GM23338 (cell line): Measurements from ENCODE around the gene LNX1.

ENCODE experiments used
- CREB1 ChIP-seq: fragments of 250-450 bp; sonication (Bioruptor Pico); IDR thresholded peaks from 2 replicates; pipeline ENCODE4 v1.5.0; 2020; ENCODE audit warnings: low read depth, mild to moderate bottlenecking, moderate library complexity
- CTCF ChIP-seq, 2 experiments: fragments of 200-600 bp in 1 of 2; sonication (generic) in 1 of 2; conservative IDR thresholded peaks; 2 replicates each; pipeline versions ENCODE4 v1.5.1 to v1.6.1; 2016 to 2017; ENCODE audit warnings: antibody characterized with exemption in 2 of 2, low read depth in 2 of 2, mild to moderate bottlenecking in 2 of 2, moderate library complexity in 1 of 2
- ETS1 ChIP-seq: IDR thresholded peaks from 2 replicates; pipeline ENCODE4 v1.6.1; 2016; ENCODE audit warnings: antibody characterized with exemption
- EZH2 ChIP-seq: fragments of 200-600 bp; sonication (generic); IDR thresholded peaks from one replicate; pipeline ENCODE4 v1.8.0; 2017; ENCODE audit warnings: antibody characterized with exemption, mild to moderate bottlenecking, low read depth; ENCODE audit not compliant: unreplicated experiment
- EZH2phosphoT487 ChIP-seq: fragments of 200-600 bp; sonication (generic); IDR thresholded peaks from one replicate; pipeline ENCODE4 v1.8.1; 2018; ENCODE audit warnings: antibody characterized with exemption; ENCODE audit not compliant: unreplicated experiment
- JUNB ChIP-seq: IDR thresholded peaks from one replicate; pipeline ENCODE4 v1.6.1; 2016; ENCODE audit warnings: antibody characterized with exemption; ENCODE audit not compliant: unreplicated experiment
- NANOG ChIP-seq: IDR thresholded peaks from 2 replicates; pipeline ENCODE4 v1.6.1; 2016; ENCODE audit warnings: antibody characterized with exemption, borderline replicate concordance
- POLR2AphosphoS5 ChIP-seq: IDR thresholded peaks from 2 replicates; pipeline ENCODE4 v1.6.1; 2016; ENCODE audit warnings: antibody characterized with exemption, low read depth
- REST ChIP-seq: IDR thresholded peaks from one replicate; pipeline ENCODE4 v1.6.1; 2018; ENCODE audit warnings: antibody characterized with exemption; ENCODE audit not compliant: unreplicated experiment
- ZNF114 ChIP-seq: fragments of 250-450 bp; sonication (Bioruptor Pico); IDR thresholded peaks from 2 replicates; pipeline ENCODE4 v1.5.0; 2020; ENCODE audit warnings: mild to moderate bottlenecking, moderate library complexity
- ZNF462 ChIP-seq: fragments of 250-450 bp; sonication (Bioruptor Pico); IDR thresholded peaks from 2 replicates; pipeline ENCODE4 v1.5.0; 2020; ENCODE audit warnings: mild to moderate bottlenecking, moderate library complexity

- TF ChIP-seq CTCF (conservative IDR thresholded peaks at IDR 0.05; ENCODE audit: low read depth in 2 of 2): no peak
- TF ChIP-seq REST: no peak
- TF ChIP-seq POLR2AphosphoS5: no peak
- TF ChIP-seq CREB1 (CRISPR knock-in tag): no peak
- no peak for TF ChIP-seq EZH2phosphoT487
- no peak for TF ChIP-seq ETS1
- TF ChIP-seq ZNF462: no peak
- TF ChIP-seq EZH2: no peak
- no peak for TF ChIP-seq JUNB
- TF ChIP-seq ZNF114 (CRISPR knock-in tag): no peak
- no peak for TF ChIP-seq NANOG
Measured at GRCh38 chr4:53487766-53488165, 103.5 kb downstream of the LNX1 start.
